ENCODE results near the gene NPHP1. TPM values are rescaled to one million over a fixed set of nuclear protein-coding genes. Genes with fewer than 3 reads are reported as not detected.
"Not testable (repeated sequence)": the region's sequence is repeated elsewhere in the genome, so short reads cannot be mapped to it uniquely, and the experiment has no call there.

The NPHP1 gene
- total RNA-seq, 1 donor from 2014 or later: 4.8 TPM

DNA sequence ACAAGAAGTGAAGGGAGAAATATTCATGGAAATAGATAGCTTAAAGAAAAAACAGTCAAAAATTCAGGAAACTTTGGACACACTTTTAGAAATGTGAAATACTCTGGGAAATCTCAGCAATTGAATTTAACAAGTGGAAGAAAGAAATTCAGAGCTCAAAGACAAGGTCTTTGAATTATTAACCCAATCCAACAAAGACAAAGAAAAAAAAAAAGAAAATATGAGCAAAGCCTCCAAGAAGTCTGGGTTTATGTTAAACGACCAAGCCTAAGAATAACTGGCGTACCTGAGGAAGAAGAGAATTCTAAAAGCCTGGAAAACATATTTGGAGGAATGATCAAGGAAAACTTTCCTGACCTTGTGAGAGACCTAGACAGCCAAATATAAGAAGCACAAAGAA is 96.5 kb downstream of the NPHP1 start:
- DNase-seq (ENCODE audit: low spot score); intact Hi-C loops (cut with DNase I): not testable (repeated sequence)

DNA sequence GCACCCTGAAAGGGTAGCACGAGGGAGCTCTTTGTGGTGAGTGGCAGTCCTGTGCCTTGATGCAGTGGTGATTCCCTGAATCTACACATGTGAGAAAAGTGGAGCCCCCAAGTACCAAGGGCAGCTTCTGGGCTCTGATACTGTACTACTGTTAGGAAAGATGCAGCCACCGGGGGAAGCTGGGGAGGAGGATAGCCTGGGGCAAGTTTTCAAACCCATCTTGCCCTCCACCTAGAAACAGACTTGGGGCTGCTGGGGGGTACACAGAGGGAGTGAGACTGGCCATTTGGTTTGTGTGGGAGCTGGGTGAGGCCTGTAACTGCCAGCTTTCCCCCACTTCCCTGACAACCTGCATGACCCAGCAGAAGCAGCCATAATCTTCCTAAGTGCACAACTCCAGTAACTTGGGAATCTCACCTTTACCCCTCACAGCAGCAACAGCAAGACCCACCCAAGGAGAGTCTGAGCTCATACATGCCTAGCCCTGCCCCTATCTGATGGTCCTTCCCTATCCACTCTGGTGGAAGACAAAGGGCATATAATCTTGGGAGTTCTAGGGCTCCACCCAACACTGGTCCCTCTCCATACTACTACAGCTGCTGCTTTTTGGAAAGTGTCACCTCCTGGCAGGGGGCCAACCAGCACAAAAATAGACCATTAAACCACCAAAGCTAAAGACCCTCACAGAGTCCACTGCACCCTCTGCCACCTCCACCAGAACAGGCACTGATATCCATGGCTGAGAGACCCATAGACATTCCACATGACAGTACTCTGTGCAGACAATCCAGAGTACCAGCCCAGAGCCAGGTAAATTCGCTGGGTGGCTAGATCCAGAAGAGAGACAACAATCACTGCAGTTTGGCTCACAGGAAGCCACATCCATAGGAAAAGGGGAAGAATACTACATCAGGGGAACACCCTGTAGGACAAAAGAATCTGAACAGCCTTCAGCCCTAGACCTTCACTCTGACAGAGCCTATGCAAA is 97.4 kb downstream of the NPHP1 start:
- DNase-seq (ENCODE audit: low spot score): no peak
- intact Hi-C loops (cut with DNase I): no loop called here

DNA sequence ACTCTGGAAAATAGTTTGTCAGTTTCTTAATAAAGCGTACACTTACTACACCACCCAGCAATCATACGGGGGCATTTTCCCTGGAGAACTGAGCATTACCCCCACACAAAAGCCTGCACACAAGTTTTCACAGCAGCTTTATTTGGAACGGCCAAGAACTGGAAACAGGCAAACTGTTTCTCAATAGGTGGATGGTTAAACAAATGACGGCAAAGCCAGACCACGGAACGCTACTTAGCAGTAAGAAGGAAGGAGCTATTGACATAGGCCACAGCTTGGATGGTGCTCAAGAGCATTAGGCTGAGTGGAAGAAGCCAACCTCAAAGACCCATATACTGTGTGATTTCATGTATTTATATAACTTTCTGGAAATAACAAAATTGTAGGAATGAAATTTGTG is 98.2 kb downstream of the NPHP1 start:
- intact Hi-C loops (cut with DNase I): no loop called here
- DNase-seq (ENCODE audit: low spot score): no peak

DNA sequence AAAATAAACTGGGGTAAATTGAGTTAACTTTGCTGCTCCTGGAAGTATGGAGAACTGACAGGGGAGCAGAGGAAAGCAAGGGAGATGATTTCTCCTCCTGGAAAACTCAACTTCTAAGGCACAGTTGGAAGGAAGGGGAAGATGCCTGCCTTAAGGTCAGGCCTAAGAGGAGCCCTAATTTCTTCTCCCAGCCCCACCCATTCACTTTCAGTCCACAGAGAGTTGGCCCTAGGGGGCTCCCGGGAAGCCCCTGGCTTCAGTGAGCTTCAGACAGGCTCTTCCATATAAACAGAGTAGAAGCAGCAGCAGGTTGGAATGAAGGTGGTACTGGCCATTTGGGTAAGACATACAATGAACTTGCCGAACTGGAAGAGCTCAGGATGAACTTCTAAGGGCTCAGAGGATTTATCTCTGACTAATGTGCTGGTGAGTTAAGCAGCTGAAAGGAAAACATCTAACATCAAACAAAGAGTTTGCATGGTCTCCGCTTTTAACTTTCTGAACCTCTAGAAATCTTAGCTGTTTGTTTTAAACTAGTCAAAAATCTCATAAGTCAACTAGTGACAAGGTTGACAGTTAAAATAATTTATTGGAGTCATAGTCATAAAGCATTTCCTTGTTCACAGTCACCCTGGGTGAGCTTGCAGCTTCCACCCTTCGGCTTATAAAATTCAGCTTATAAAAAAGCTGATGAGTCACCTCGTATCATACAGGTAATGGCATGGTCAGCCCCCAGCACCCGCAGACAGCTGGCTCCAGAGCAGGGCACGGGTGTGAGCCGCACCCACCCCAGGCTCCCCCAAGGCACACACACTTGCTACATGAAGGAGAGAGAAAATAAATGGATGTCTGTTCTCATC is 99.0 kb downstream of the NPHP1 start:
- no peak for DNase-seq (ENCODE audit: low spot score)
- intact Hi-C loops (cut with DNase I): no loop called here

DNA sequence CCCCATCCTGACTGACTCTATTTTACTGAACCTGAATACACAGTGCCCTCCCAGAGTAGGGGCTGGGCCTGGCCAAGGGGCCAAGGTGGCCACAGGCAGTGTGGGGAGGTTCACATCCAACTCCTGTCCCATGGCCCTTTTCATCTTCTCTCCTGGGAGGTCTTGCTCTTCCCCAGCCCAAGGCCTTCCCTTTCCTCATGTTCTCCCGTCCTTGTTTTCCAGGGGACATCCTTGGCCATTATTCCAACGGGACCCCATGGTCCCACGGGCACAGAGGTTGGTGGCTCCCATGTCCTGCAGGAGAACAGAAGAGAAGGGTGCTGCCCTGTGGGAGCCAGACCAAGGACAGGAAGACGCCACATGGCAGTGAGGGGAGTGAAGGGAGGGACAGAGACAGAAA is 99.6 kb downstream of the NPHP1 start:
- intact Hi-C loops (cut with DNase I): no loop called here
- no peak for DNase-seq (ENCODE audit: low spot score)

DNA sequence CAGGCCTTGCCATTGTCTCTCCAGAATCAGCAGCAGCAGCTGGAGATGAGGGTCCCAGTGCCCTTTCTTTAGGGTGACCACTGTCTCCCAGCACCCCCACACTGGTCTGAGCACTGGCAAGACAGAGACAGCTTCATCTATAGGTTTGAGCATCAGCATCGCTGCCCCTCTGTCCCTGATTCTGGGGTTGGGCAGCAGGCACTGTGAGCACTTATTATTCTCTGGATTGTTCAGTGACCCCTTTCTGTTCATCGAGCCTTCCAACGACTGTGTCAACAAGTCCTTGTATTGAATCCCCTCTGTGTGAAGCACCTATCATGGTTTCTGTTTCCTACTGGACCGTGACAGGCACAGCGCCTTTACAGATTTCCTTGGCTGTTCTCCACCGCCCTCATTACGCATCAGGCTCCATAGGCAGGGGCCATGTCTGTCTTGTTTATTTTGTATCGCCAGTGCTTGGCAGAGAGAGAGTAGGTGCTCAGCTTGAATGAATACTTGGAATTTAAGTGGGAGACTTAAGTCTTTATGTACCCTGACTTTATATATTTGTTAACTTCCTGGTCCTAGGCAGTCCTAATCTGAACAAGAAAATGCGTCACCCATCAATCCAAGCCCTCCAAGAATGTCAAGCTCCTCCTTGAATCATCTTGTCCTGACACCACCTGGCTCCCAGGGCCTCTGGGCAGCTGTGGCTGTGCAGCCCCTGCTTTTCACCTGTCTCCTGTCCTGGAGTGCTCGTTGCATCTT is 100.6 kb downstream of the NPHP1 start:
- intact Hi-C loops (cut with DNase I): no loop called here
- no peak for DNase-seq (ENCODE audit: low spot score)

DNA sequence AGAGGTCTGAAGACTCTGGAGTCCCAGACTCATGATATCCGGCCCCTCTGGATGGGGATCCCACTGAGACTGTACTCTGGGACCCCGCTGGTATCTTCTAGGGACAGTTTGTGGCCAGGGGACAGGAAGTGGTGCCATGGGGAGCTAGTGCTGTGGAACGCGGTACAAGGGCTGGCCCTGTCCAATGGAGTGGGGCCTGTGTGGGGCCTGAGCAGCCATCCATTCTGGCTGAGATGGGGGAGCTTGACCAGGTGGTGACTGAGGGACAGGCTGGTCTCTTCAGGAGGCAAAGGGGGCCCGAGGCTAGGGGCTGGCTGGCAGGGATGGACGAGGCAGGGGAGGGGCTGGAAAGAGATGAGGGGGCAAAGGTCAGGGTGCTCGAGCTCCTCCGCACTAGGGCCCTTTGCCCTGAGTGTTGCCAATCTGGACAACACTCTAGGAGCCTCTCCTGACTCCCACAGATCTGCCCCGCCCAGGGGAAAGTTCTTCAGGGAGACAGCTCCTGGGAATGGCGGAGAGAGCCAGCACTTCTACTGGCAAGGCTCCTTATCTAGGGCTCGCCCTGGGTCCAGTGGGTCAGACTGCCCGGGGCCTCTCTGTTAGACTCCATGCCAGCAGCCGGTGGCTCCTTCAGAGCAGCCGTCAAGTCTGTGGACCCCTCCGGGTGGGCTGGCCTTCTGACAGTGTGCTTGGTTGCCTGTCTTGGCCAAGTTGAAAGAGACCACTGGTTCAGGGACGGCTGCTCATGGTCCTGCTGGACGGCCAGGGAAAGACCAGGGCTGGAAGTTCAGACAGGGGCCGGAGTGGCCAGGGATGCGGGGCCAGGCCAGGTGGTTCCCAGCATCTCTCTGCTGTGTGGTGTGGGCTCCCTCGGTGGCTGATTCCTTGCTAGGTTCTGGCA is 101.5 kb downstream of the NPHP1 start:
- no peak for DNase-seq (ENCODE audit: low spot score)
- intact Hi-C loops (cut with DNase I): no loop called here

DNA sequence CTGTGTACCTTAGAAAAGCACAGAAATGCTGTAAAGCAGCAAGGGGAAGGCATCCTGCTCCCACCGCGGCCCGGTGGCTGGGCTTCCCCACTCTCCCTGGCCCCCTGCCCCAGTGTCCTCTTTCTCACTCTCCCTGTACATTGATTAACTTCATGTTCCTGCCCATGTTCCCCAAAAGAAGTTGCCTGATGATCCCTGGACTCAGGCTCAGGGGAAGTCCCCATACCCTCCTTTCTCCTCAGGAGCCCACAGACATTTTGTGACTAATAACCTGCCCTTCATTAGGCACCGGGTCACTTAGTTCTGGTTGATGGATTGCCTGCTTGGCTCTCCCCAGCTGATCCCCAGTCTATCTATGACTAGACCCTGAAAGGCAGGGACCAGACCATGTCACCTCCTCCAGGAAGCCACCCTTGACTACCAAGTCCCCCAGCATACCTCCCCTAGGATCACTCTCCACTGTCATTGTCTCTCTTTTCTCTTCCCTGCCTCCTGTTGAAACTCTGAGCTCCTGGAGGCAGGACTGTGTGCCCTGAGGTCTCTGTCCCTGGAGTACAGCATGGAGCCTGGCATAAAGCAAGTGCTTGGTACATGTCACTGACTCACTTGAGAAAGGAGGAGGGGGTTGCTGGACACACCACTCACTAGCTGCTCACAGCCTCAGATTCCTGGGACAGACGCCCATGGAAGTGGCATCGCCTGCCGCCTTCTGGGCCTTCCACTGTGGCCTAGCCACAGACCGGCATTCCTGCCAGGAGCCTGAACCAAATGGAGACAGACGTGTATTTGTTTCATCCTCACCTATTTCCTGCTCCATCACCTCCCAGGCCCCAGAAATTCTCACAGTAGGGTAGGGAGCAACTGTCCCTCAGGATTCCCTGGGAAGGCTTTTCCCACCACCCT is 102.7 kb downstream of the NPHP1 start:
- intact Hi-C loops (cut with DNase I): no loop called here

DNA sequence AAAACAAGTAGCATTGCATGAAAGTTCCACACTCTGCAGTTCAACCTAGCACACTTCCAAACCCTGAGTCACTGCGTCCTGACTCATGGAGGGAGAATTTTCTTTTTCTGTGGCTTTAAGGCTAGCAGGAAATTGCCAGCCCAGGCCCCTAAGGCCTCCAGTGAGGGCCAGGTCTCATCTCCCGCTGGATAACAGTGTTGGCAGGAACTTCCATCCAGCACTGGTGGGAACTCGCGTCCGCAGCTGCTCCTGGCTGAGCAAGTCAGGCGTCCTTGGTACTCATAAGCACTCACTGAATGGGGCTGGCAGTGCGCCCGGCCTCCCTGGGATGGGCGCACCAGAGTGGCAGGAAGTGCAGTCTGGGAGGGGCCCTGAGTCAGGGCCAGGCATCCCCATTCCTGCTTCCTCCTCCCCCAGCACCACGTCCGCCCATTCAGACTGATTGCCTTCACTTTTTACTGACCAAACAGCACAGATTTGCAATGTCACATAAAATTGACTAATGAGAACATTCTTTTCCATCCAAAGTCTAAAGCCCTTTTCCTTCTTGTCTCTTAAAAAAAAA is 103.5 kb downstream of the NPHP1 start:
- DNase-seq (ENCODE audit: low spot score): peak; percentile 94
- intact Hi-C loops (cut with DNase I): no loop called here

More for the DNA sequence above, 102.7 kb downstream of the NPHP1 start:
- no peak for DNase-seq (ENCODE audit: low spot score)

DNA sequence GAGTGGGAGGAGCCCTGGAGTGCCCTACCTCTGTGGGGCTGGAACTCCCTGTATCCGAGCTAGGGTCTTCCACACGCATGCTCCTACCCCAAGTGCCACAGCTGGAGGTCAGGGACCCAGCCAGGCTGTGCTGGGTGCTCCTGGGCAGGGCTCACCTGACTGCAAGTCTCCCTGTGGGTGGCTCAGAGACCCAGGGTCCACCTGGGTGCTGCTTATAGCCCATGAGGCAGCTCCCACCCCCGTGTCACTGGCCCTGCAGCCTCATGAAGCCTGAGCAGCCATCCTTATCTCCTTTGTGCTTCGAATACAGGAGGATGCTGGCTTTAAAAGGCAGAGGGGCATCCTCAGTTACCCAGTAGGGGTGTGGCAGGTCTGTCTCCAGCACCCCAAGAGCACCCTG is 103.9 kb downstream of the NPHP1 start:
- DNase-seq (ENCODE audit: low spot score); intact Hi-C loops (cut with DNase I): not testable (repeated sequence)

DNA sequence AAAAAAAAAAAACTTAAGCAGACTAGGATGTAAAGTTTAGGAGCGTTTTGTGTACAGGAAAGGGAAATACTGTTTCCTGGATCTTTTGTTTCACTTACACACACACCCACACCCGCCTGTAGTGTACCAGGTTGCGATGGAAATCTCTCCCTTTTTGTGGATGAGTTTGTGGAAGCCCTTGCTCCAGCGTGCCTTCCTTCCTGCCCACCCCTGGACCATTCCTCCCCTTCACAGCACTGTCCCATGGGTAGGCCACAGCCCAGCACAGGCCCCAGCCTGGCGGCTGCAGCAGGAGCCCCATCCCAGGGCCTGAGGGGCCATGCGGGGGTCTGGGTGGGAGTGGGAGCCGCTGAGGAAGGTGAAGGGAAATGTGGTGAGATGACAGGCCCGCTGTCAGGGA is 104.3 kb downstream of the NPHP1 start:
- intact Hi-C loops (cut with DNase I): no loop called here
- DNase-seq (ENCODE audit: low spot score): peak; percentile 76

DNA sequence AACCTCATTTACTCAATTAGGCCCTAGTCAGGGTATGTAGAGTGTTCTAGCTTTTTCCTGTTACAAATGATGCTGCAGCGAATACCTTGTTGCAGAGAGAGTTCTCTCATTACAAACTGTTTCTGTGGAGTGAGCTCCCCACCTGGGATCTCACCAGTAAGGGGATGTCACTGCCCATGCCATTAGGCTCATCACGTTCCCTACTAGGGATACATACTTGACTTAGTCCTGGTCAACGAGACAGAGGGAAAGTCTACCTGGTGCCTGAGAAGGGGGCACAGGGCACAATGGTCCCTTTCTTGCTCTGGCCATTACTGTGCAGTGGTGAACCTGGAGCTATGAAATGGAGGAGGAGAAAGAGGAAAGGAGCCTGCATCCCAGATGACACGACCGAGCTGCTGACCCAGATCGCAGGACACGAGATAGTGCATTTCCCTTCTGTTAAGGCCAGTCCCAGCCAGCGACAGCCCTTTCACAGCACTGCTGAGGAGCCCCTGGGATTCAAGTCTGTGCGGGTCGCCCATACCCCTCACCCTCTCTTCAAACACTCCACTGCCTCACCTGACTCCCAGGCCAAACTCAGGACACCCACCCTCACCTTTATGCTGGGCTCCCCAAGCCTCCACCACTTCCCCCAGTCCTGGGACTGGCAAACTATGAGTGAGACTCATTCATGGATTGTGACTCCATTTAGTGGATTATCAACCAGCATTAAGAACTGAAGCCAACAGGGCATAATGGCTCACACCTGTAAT is 105.2 kb downstream of the NPHP1 start:
- DNase-seq (ENCODE audit: low spot score): no peak
- intact Hi-C loops (cut with DNase I): no loop called here

DNA sequence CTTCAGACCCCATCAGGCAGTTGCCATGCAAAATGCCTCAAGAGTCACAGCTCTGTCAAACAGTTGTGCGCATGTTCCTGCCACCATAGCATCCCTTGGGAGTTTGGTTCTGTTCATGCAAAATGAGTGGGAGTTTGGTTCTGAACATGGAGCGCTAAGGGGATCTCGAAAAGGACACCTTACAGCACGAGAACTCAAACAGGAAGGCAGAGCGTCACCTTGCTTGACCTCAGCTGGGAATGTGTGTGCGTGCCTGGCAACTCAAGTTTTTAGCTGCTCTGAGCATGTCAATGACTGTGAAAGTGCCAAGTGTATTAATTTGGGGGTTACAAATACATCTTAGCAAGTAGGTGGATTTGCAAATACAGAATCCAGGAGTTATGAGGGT is 105.8 kb downstream of the NPHP1 start:
- intact Hi-C loops (cut with DNase I): no loop called here
- no peak for DNase-seq (ENCODE audit: low spot score)

DNA sequence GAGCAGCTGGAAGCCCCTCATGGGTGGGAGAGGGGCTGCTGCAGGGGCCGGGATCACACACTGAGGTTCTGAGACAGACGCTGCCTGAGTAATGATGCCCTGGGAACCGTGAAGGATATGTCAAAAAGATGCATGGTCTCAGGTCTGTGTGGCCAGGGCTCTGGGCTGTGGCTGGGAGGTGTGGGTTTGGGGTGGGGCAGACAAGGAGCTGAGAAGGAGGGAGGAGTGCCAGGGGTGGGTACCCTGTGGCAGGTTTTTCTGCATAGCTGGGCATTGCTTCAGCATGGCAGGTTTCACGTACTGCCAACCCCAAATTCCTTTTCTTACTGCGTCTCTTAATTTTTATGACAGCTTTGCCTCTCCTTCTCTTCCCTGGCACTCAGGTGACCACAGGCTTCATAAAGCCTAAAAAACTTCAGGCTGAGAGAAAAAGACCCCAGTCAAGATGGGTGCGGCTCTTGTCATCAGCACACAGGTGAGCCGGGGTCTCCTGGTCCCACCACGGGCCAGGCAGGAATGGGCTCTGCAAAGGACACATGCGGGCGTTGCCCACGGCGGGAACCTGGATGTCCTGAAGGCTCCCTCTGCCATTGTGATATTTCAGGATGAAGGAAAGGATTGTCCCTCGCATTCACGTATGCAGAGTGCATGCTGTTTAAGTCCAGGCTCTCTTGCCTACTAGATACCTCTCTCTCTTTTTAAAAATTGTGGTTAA is 107.2 kb downstream of the NPHP1 start:
- no peak for DNase-seq (ENCODE audit: low spot score)
- intact Hi-C loops (cut with DNase I): no loop called here

DNA sequence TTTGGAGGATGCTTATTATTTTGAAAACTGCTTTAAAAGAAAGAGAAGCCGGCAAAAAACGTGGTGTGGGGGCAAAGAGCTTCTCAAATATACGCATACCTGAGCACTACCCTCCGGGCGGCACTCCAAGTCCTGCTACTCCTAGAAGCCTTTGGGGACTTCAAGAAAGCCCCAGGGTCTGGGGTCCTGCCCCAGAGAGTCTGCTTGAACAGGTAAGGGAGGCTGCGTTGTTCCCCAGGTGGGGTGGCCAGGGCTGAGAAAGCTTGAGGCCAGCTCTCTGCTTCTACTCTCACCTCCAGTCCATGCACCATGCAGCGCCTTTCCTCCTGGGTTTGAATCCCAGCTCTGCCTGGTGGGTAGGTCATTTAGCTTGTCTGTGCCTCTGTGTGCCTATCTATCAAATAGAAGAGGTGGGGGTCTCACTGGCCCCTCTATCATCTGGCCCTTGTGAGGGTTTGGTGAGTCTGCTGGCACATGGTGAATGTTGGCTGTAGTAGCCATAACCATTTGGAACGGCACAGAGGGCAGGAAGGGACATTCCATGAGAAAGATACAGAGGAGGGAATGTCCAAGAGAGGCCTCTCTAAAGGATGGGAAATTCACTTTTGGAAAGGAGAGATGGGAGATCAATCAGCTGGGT is 108.7 kb downstream of the NPHP1 start:
- intact Hi-C loops (cut with DNase I): no loop called here
- peak; percentile 55 for DNase-seq (ENCODE audit: low spot score)

All from cardiac septum (tissue), 1 donor.